HFF-Myc (cell line): ENCODE data around the gene C1QL1.

Source experiments
- DNase-seq: peaks from one replicate; pipeline ENCODE4 v3.0.0-alpha.2; 2011; ENCODE audit warnings: low read depth; ENCODE audit errors: extremely low read depth
- H3K4me3 ChIP-seq: replicated peaks from 2 replicates; pipeline ENCODE4 v1.5.1; 2011; ENCODE audit warnings: low read depth, mild to moderate bottlenecking, control low read depth, low read length
- TF ChIP-seq, protein P1 (sequence below): IDR thresholded peaks from 2 replicates; pipeline ENCODE4 v1.5.1; 2012; ENCODE audit warnings: mild to moderate bottlenecking, low read depth, low read length, control low read depth; ENCODE audit errors: missing control alignments

The C1QL1 gene

DNA sequence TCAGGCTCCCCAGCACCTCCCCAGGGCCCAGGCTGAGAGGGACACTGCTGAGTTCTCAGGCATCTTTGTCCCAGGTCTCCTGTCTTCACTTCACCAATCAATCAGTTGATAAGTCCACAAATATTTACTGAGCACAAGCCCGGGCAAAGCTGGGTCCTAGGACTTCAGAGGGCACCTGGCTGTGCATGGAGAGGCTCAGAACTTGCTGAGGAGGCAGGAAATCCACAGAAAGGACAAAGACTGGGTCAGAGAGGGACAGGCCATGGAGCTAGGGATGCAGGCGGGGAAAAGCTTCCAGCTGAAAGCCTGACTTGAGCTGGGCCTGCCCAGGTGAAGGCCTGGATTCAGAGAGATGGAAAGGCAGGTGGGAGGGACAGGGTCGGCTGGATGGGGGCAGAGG, 33.2 kb upstream of the C1QL1 start:
- H3K4me3 ChIP-seq, result no peak overlapping the region
- DNase-seq, result no peak
- TF ChIP-seq, protein P1, sequence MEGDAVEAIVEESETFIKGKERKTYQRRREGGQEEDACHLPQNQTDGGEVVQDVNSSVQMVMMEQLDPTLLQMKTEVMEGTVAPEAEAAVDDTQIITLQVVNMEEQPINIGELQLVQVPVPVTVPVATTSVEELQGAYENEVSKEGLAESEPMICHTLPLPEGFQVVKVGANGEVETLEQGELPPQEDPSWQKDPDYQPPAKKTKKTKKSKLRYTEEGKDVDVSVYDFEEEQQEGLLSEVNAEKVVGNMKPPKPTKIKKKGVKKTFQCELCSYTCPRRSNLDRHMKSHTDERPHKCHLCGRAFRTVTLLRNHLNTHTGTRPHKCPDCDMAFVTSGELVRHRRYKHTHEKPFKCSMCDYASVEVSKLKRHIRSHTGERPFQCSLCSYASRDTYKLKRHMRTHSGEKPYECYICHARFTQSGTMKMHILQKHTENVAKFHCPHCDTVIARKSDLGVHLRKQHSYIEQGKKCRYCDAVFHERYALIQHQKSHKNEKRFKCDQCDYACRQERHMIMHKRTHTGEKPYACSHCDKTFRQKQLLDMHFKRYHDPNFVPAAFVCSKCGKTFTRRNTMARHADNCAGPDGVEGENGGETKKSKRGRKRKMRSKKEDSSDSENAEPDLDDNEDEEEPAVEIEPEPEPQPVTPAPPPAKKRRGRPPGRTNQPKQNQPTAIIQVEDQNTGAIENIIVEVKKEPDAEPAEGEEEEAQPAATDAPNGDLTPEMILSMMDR, result no peak

DNA sequence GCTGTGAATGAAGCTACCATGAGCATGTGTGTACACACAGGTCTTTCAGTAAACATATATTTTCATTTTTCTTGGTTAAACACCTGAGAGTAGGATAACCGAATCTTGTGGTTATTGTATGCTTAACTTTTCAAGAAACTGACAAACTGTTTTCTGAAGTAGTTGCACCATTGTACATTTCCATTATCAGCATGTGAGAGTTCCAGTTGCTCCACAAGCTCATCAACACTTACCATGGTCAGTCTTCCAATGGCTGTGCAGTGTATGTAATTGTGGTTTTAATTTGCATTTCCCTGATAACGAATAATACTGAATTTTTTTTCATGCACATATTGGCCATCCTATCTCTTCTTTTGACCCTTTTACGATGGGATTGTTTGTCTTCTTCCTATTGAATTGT, 31.3 kb upstream of the C1QL1 start:
- no peak overlapping the region for H3K4me3 ChIP-seq
- TF ChIP-seq, protein P1, result no peak
- DNase-seq, result no peak

DNA sequence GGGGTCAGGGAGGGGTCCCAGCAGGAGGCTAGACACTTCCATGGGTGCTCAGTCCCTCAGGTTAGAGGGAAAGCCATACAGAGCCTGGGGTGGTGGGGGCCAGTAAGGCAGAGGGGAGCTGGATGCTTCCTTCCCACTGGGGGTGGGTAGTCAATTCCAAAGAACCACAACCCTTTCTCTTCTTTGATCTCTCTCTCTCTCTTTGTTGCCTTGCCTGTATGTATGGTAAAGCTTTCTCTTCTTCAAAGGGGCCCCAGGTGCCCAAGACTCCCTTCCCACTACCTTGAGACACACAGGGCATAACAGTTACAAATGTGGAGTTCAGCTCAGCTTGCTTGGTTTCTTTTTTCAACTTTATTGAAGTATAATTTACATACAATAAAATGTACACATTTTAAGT, 30.5 kb upstream of the C1QL1 start:
- TF ChIP-seq, protein P1, result no peak
- H3K4me3 ChIP-seq, result no peak overlapping the region
- DNase-seq, result no peak

DNA sequence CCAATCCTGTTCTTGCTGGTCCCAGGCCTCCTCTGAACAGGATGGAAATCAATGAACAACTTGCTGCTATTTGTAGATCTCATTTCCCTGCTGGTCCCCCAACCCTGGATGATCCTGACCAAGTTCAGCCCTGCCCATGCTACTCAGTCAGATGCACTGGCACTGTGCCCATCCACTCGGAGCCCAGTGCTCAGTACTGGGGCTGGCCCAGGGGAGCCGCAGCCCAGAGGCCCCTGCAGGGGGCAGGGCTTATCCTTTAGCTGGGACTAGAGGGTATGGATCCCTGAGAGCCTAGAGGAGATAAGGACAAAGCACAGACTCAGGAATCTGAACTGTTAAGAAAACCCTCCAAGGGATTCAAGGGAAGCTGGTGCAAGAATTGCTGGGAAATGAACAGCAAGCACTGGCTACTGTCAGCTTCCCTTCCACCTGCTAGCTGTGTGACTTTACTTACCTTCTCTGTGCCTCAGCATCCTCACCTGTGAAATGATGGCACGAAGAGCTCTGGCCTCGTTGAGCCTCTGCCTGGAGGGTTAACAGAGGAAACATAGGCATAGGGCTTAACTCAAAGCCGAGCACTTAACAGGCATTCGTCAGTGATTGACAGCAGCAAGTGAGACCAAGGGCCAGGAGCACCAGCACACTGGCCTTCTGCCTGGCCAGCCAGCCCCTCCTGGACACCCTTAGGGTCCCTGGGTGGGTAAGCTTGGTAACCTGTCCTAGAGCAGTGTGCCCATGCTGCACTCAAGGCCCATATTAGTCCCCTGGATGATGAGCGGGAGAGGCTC, 29.8 kb upstream of the C1QL1 start:
- no peak overlapping the region for H3K4me3 ChIP-seq
- DNase-seq, result no peak
- TF ChIP-seq, protein P1, result no peak

DNA sequence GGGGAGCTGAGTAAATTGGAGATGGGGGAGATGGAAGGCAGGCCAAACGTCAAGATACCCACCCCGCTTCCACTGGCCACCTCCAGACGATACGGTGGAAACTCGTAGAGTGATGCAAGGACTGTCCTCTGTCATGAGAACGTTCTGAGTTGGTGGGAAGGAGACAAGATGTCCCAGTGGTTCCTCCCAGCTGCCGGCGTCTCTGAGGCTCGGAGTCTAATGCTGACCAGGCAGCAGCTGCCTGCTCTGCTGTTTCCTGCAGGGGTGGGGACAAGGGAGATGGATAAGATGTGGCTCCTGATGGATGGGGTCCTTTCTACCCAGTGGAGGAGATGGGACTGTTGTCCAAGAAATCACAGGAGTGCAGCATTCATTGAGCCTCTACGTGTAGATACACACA, 28.2 kb upstream of the C1QL1 start:
- H3K4me3 ChIP-seq, result no peak overlapping the region
- DNase-seq, result no peak

DNA sequence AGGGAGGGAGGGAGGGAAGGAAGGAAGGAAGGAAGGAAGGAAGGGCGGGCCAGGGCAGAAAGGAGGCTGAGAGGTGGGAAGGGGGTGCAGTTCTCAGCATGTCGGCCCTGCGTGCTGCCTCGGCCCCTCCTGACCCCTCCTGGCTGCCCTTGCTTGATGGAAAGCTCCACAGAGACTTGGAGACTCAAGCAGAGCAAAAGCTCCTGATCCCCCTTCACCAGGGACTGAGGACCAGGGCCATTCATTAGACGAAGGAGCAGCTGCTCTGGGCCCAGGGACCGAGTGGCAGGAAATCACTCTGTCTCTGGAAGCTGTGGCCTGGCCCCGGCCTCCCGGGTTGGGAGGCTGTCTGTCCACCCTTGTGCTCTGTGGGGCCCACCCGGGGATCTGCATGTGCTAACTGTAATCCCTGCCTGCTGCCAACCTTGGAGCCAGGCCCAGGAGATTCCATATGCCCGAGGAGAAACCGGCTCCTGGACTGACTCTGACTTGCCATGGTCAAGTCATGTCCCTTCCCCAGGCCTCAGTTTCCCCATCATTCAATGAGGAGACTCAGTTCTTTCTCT, 27.4 kb upstream of the C1QL1 start:
- DNase-seq, result no peak
- TF ChIP-seq, protein P1, result no peak
- H3K4me3 ChIP-seq, result no peak overlapping the region

More for the DNA sequence above, 28.2 kb upstream of the C1QL1 start:
- TF ChIP-seq, protein P1, result no peak
